ENCODE data around the gene PRSS57.

- TF ChIP-seq POLR2AphosphoS5 (IDR thresholded peaks at IDR 0.05; ENCODE audit: borderline replicate concordance, low read depth, low read length) (no peak), EZH2 (IDR thresholded peaks at IDR 0.05) (no peak)
Measured at GRCh38 chr19:720345-721160, 25.3 kb upstream of the PRSS57 start.
